NCI-H128 (cell line): Measurements from ENCODE around the gene TFEB.

Experiments
- DNase-seq: peaks from one replicate; lab custom pipeline; 2025; ENCODE audit not compliant: unreplicated experiment; lab: John Stamatoyannopoulos, UW

TFEB gene

DNA sequence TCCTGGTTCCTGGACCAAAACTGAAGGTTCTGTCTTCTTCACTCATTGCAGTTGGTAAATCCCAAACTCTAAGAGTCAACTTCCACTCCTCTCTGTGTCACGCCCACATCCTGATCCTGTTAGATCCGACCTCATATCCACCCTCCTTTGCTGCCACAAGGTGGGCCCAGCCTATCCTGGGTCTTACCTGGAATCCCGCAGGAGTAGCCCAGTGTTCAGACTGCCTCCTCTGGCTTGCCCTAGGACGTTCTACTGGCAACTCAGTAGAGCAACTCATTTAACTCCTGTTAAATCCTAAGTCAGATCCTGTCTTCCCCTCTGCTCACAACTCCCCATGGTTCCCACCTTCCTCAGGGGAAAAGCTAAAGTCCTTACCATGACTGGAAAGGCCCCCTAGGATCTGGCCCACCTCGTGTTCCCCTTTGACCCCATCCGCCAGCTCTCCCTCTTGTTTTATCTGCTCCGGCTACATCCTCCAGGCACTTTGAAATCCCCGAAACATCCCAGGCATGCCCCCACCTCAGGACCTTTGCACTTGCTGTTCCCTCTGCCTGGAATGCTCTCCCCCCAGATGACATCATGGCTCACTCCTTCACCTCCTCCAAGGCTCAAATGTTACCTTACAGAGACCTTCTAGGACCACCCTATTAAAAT, 43.9 kb downstream of the TFEB start:
- no peak for DNase-seq

DNA sequence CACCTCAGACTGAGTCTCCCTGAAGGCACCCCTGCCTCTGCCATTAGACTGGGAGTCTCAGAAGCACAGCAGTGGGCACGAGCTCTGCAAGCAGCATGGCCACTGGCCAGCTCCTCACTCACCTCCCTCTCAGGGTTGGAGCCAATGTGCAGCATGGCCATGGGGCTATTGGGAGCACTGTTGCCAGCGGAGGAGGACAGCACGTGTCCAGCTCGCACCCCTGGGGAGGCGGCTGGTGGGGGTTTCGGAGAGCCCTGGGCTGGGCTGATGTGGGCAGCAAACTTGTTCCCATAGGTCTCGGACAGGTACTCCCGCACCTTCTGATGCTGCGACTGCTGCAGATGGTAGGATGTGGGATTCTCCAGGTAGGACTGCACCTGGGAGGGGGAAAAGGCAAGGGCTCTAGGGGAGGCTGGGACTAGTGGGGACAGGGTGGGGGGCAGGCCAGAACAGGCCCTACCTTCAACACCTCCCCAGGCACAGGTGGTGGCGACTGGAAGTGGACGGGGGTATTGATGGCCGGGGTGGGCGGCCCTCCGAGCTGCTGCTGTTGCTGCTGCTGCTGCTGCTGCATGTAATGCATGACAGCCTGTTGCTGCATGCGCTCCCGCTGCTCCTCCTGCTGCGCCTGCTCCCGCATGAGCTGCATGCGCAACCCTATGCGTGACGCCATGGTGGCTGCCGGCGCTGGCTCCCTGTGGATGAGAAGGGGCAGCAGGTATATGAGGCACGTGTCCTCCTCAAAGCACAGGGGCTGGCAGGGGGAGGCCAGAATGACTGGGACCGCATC, 44.7 kb downstream of the TFEB start:
- DNase-seq: no peak

DNA sequence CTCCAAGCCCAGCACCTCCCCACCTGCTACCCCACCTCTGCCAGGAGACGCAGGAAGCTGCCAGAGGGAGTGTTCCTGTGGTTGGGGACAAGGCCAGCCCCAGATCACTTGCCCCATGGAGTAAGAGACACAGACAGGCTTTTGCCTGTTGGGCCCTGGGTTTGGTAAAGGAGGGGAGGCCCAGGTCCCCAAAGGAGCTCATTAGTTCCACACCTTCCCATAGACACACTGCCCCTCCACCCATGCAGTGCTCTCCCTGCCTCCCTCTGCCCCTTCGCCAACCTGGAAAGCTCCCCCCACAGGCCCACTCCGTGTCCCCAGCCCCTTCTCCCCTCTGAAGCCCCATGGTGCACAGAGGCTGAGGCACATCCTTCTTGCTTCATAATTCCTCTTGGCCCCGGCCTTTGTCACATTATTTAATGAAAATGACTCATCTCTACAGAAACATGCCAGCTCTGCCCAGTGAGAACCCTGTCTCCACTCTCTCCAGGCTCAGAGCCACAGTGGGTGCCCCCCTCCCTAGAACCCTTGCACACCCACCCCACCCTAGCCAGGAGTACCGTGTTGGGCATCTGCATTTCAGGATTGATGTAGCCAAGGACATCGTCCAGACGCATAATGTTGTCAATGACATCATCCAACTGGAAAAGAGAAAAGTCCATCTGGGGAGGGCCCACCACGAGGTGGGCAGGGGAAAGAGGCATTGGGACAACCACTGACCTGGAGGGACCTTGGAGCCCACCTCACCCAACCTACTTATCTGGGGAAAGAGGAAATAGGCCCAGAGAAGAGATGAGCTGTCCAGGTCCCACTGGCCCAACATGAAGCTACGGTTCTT, 46.0 kb downstream of the TFEB start:
- no peak for DNase-seq

GRCh38 chr6:41688256-41688965, 47.0 kb downstream of the TFEB start:
- DNase-seq: no peak

DNA sequence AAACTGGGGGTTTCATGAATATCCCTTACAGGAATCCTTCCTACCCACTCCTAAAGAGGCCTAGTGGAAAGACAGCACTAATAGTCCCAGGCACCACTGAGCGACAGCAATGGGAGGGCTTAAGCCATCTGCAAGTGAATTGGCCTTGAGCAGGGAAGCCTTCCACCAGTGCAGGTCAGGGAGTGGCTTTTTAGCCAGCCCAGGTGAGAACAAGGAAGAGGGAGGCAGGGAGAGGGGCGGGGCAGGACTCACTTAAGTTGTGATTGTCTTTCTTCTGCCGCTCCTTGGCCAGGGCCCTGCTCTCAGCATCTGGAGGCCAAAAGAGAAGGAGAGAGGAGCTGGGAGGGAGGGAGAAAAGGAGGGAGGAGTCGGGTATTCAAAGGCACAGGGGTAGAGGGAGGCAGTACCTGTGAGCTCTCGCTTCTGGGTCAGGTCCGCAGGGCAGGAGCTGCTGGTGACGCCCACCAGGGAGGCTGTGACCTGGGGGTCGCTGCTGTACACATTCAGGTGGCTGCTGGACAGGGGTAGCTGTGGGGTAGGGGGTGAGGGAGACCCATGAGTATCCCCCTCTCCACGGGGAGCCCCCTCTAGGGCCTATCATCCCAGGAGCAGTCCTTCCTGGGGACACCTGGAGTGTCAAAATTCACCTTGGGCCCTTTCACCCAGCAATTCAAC, 47.8 kb downstream of the TFEB start:
- DNase-seq: no peak

DNA sequence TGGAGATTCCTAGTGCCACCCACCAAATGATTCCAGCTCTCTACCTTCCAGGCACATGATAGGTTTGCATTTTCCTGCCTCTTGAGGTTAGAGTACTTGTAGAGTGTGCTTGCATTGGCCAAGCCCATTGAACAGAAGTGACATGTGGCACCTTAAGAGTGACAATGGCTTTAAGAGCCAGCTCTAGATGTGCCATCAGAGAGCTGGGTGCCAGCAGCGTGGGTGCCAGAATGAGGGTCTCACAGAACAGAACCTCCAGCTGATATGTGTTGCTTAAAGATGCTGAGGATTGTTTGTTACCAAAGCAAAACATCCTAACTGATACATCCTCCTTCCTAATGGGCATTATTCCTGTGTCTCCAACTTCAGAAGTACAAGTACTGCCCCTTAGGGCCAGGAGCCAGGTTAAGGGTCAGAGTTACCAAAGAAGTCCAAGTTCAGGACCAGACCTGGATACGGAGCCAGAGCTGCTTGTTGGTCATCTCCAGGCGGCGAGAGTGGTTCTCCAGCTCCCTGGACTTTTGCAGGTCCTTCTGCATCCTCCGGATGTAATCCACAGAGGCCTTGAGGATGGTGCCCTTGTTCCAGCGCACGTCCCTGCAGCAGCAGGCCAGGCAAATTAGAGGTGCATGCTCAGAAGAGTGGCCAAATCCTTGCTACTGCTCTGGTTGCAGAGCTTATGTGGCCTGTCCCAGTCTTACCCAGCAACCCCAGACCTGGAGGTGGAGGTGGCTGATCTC, 49.6 kb downstream of the TFEB start:
- DNase-seq: no peak

- DNase-seq: no peak
Measured at GRCh38 chr6:41684311-41685180, 50.9 kb downstream of the TFEB start.

DNA sequence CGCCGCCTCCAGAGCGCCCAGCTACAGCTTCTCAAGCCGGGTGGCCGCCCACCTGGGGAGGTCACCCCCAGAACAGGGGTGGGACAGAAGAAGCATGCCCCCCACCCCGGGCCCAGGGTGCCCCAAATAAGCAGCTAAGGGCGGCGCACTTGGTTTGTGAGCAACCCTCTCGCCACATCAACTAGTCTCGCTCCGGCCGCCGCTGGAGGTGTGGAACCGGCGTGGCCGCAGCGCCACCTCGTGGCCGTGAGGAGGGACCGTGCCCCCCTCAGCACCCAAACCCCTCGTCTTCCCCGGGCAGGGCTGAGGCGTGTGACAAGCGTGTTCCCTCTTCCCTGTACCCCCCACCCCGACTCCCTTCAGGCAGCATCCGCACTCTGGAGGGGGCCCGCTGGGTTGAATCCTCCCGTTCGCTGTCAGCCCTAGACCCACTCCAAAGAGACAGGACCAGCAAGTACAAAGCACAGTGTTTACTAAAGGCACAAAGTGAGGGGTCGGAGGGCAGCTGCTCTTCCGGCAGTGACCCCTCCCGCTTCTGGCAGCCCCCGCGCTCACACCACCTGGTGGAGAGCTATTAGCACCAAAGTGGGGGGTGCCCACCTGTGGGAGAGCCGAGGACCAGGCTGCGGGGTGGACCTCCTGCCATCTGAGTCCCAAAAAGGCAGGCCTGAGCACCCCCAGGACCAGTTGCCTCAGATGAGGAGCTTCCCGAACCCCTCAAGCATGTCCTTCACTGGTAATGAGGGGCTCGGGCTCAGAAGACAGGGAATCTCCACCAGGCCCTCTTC, 51.7 kb downstream of the TFEB start:
- DNase-seq: peak; percentile 8

- DNase-seq: no peak
Measured at GRCh38 chr6:41683273-41683522, 52.2 kb downstream of the TFEB start.

GRCh38 chr6:41682497-41683272, 52.7 kb downstream of the TFEB start:
- DNase-seq: no peak

DNA sequence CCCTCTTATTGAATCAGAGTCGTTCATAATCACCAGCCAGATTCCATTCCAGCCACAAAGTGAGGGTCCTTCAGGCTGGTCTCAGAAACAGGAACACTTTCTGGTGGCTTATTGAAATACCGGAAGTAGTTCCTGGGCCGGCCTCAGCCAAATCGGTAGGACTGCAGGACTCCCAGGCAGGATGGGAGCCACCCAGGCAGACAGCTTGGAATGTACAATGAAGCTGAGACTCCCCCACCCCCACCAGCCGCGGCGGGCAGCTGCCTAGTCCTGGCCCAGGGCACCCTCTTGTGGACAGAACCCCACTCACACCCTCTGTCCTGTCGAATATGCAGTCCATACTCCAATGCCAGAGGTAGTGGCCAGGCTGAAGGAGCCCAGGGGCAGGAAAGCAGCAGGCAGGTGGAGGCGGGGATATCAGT, 53.3 kb downstream of the TFEB start:
- peak; percentile 39 for DNase-seq

DNA sequence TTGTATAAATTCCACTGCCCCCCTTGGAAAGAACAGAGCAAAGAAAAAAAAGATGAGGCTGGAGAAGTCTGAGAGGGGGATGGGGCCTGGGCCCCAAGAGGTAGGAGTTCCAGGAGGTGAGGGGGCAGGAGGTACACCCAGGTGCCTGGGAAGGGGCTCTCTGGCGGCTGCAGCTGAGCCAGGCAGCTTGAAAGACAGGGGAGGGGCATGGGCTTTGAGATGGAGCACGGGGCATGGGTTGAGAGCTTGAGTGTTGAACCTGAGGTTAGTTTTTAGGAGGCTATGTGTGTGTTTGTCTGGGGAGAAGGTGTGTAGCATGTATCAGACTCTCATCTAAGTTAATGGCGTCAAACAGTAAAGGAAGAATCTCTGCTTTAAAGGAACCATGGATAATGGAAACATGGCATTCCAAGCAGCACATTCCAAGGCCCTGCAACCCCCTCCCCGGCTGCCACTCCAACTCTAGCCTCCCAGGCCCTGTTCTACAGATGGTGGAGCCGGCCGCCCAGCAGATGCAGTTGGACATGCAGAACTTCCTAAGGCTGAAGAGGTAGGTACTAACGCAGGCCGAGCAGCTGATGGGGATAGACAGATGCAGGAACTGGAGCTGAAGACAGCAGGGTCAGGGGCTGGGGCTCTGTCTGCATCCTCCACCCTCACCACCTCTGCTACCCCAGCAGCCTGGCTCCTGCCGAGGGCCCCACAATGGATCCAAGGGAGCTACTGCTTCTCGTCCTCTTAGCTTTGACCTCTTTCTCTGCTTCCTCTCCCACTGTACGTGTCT, 55.0 kb downstream of the TFEB start:
- DNase-seq: no peak

DNA sequence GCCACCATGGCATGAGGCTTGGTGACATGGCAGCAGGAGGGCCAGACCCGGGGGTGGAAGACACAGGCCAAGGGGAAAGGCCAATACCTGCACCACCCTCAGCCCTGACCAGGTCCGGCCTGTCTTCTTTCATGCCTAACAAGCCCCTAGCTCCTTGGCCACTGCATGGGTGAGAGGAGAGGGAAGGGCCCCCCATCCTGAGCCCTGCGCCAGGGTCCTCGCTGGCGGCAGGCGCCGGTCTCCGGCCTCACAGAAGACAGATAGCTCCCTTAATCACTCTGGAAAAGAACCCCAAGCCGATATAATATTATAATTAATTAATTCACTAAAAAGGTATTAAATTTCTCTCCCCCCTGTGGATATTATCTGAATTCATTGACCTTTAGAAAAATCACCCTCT, 55.7 kb downstream of the TFEB start:
- no peak for DNase-seq

- no peak for DNase-seq
Measured at GRCh38 chr6:41678511-41679084, 56.8 kb downstream of the TFEB start.

DNA sequence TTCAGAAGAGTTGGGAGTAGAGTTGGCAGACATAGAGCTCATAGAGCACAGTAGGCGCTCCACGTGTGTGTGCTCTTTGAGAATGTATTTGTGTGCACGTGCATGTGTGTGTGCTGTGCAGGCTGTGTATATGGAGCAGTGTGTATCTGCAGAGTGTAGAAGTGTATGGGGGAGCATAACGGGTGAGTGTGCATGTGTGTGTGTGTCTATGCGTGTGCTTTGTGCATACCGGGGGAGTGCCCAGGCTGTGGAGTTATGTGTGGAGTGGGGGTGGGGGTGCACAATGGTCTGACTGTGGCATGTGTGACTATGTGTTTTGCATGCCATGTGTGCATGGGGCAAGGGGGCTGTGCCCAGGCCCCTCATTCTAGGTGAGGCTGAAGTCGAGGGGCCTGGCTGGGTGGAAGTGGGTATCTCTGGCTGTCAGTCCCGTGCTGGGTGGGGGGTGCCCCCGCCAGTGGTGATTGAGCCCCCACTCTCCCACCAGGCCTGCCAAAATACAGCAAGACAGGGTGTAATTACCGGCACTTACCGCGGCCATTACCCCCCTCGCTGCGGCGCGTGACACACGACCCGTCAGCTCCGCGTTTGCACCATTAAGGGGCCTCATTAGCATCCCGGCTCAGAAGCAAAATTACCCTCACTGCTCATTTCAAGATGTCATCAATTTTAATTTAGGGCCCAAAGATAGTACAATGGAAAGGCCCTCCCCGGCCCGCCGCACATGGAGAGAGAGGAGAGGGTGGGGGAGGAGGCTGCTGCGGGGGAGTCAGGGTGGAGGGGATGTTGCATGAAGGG, 58.1 kb downstream of the TFEB start:
- no peak for DNase-seq

GRCh38 chr6:41676431-41676830, 59.0 kb downstream of the TFEB start:
- DNase-seq: no peak
